Prostate gland (tissue), 2 donors: ENCODE data around the gene VKORC1L1.

ENCODE experiments used
- POLR2A ChIP-seq: fragments of 450-650 bp; IDR thresholded peaks from one replicate; pipeline ENCODE4 v1.6.1; 2016; ENCODE audit warnings: antibody characterized with exemption, mild to moderate bottlenecking
- POLR2AphosphoS5 ChIP-seq: sonication (generic); formaldehyde crosslinking; IDR thresholded peaks from one replicate; pipeline ENCODE4 v1.6.1; 2017; ENCODE audit warnings: antibody characterized with exemption
- TF ChIP-seq, protein P1 (sequence below), 4 experiments: fragments of 200-600 bp in 2 of 4; fragments of 450-650 bp in 2 of 4; sonication (generic) in 2 of 4; IDR thresholded peaks; 1 replicate in 3 of 4; 2 replicates in 1 of 4; pipeline ENCODE4 v1.5.1; 2016 to 2019; ENCODE audit warnings: antibody characterized with exemption in 4 of 4, mild to moderate bottlenecking in 2 of 4, moderate library complexity in 2 of 4

- TF ChIP-seq, protein P1, sequence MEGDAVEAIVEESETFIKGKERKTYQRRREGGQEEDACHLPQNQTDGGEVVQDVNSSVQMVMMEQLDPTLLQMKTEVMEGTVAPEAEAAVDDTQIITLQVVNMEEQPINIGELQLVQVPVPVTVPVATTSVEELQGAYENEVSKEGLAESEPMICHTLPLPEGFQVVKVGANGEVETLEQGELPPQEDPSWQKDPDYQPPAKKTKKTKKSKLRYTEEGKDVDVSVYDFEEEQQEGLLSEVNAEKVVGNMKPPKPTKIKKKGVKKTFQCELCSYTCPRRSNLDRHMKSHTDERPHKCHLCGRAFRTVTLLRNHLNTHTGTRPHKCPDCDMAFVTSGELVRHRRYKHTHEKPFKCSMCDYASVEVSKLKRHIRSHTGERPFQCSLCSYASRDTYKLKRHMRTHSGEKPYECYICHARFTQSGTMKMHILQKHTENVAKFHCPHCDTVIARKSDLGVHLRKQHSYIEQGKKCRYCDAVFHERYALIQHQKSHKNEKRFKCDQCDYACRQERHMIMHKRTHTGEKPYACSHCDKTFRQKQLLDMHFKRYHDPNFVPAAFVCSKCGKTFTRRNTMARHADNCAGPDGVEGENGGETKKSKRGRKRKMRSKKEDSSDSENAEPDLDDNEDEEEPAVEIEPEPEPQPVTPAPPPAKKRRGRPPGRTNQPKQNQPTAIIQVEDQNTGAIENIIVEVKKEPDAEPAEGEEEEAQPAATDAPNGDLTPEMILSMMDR (IDR thresholded peaks at IDR 0.05): no peak
- no peak for TF ChIP-seq POLR2AphosphoS5
- TF ChIP-seq POLR2A: no peak
Measured at GRCh38 chr7:65923316-65923715, 50.4 kb downstream of the VKORC1L1 start.
